Right atrium auricular region (tissue), 2 donors: ENCODE results near the gene HMMR. TPM values are rescaled to one million over a fixed set of nuclear protein-coding genes. Genes with fewer than 3 reads are reported as not detected.

ENCODE experiments used
- DNase-seq: peaks from one replicate; pipeline ENCODE4 v3.0.0-alpha.2; 2019; ENCODE audit warnings: low spot score
- H3K27ac ChIP-seq, 2 donors: fragments of 200-600 bp; sonication (generic); 1 replicate in 1 of 2; 2 replicates in 1 of 2; pipeline ENCODE4 v1.5.1; 2016 to 2019
- H3K27me3 ChIP-seq, 2 donors: fragments of 200-600 bp; sonication (generic); one replicate each; pipeline versions ENCODE4 v1.5.1 to v1.6.0; 2017 to 2019
- H3K36me3 ChIP-seq: fragments of 200-600 bp; sonication (generic); one replicate; pipeline ENCODE4 v1.5.1; 2016
- H3K4me1 ChIP-seq, 2 donors: fragments of 200-600 bp; sonication (generic); one replicate each; pipeline versions ENCODE4 v1.5.1 to v1.6.0; 2017 to 2019
- H3K4me3 ChIP-seq, 2 donors: fragments of 200-600 bp; sonication (generic); 1 replicate in 1 of 2; 2 replicates in 1 of 2; pipeline ENCODE4 v1.5.1; 2017 to 2019; ENCODE audit warnings: mild to moderate bottlenecking in 1 of 2, moderate library complexity in 1 of 2
- H3K9me3 ChIP-seq, 2 donors: fragments of 200-600 bp; sonication (generic); one replicate each; pipeline ENCODE4 v1.5.1; 2019
- CTCF ChIP-seq, 2 donors: fragments of 200-600 bp; sonication (generic); IDR thresholded peaks; one replicate each; pipeline ENCODE4 v1.5.1; 2019; ENCODE audit warnings: antibody characterized with exemption in 2 of 2
- total RNA-seq, 2 donors: library from RNA; depleted of rRNA; stranded (reverse); fragments of >200 nt; gene quantifications; one replicate each; pipeline ENCODE4 v1.1.0, GENCODE V29; 2016

The HMMR gene
- total RNA-seq, 2 donors from 2014 or later, result 0.43 to 2.0 TPM

- TF ChIP-seq CTCF (IDR thresholded peaks at IDR 0.05), result no peak
- no peak overlapping the region for H3K27ac ChIP-seq
Measured at GRCh38 chr5:163434401-163434866, 26.0 kb upstream of the HMMR start.

GRCh38 chr5:163436515-163436914 lies 23.9 kb upstream of the HMMR start:
- H3K9me3 ChIP-seq, result no peaks in the 10 kb centered on the region
- H3K4me1 ChIP-seq, result peaks cover 0 to 25% of the 10 kb centered on the region in 2 donors
- TF ChIP-seq CTCF (IDR thresholded peaks at IDR 0.05), result no peak
- no peaks in the 10 kb centered on the region for H3K27me3 ChIP-seq
- peak overlapping the region; percentile 94 for H3K27ac ChIP-seq
- no peak for DNase-seq
- peaks cover 10% of the 10 kb centered on the region for H3K36me3 ChIP-seq
- peak overlapping the region; percentile 93 to 94 for H3K4me3 ChIP-seq

More at GRCh38 chr5:163434401-163434866, 26.0 kb upstream of the HMMR start:
- Histone ChIP-seq H3K36me3 (no peaks in the 10 kb centered on the region), H3K4me3 (no peak overlapping the region), H3K27me3 (no peaks in the 10 kb centered on the region), H3K9me3 (no peaks in the 10 kb centered on the region), H3K4me1 (peaks cover 0 to 15% of the 10 kb centered on the region in 2 donors)
- DNase-seq, result no peak

GRCh38 chr5:163437011-163437308 lies 23.5 kb upstream of the HMMR start:
- Histone ChIP-seq H3K4me1 (peaks cover 0 to 25% of the 10 kb centered on the region in 2 donors), H3K27me3 (no peaks in the 10 kb centered on the region)

GRCh38 chr5:163437309-163438182 lies 22.9 kb upstream of the HMMR start, which contains the start of gene CCNG1:
Gene CCNG1, plus strand, starts transcription at chr5:163437595. Its CDS starts 1,662 bp downstream, at chr5:163439257.
- H3K4me3 ChIP-seq, result peak within 1 kb of the TSS; percentile 93 to 94
- H3K4me1 ChIP-seq, result peaks cover 0 to 25% of the 10 kb centered on the region in 2 donors
- H3K27me3 ChIP-seq, result no peaks in the 10 kb centered on the region
- H3K9me3 ChIP-seq, result no peaks in the 10 kb centered on the region
- peak; percentile 97 for DNase-seq
- peak within 1 kb of the TSS; percentile 94 for H3K27ac ChIP-seq
- TF ChIP-seq CTCF (IDR thresholded peaks at IDR 0.05), result peak in 1 of 2 donors; percentile 16
- H3K36me3 ChIP-seq, result peaks cover 20% of the 10 kb centered on the region

More at GRCh38 chr5:163437011-163437308, 23.5 kb upstream of the HMMR start:
- Histone ChIP-seq H3K36me3 (peaks cover 14% of the 10 kb centered on the region), H3K9me3 (no peaks in the 10 kb centered on the region), H3K4me3 (peak overlapping the region; percentile 93 to 94), H3K27ac (peak overlapping the region; percentile 94)
- no peak for DNase-seq
- TF ChIP-seq CTCF (IDR thresholded peaks at IDR 0.05), result no peak

GRCh38 chr5:163439092-163439425 lies 21.4 kb upstream of the HMMR start:
- Histone ChIP-seq H3K36me3 (peaks cover 33% of the 10 kb centered on the region), H3K27me3 (no peaks in the 10 kb centered on the region), H3K4me3 (peak overlapping the region in 1 of 2 donors; percentile 94), H3K27ac (no peak overlapping the region), H3K9me3 (no peaks in the 10 kb centered on the region), H3K4me1 (peaks cover 0 to 25% of the 10 kb centered on the region in 2 donors)
- no peak for TF ChIP-seq CTCF (IDR thresholded peaks at IDR 0.05)
- no peak for DNase-seq
